BJ (cell line): ENCODE measurements around the gene SPATA2L. TPM values are rescaled to one million over a fixed set of nuclear protein-coding genes. Genes with fewer than 3 reads are reported as not detected.

ENCODE experiments used
- CTCF ChIA-PET: fragments of 350-600 bp; formaldehyde crosslinking; extraction: SDS; loops from one replicate; lab custom pipeline; 2021; ENCODE audit warnings: antibody characterized with exemption, inconsistent platforms; lab: Yijun Ruan, JAX
- POLR2A ChIA-PET: fragments of 300-600 bp; sonication (Branson Sonifier 250); formaldehyde crosslinking; extraction: SDS; loops from one replicate; lab custom pipeline; 2021; ENCODE audit warnings: antibody characterized with exemption; lab: Charles Lee
- DNase-seq: peaks from one replicate; pipeline ENCODE4 v3.0.0-alpha.2; 2011; ENCODE audit warnings: low read depth
- H3K27me3 ChIP-seq: 2 replicates; pipeline ENCODE4 v1.6.0; 2011; ENCODE audit warnings: low read length; ENCODE audit not compliant: control insufficient read depth, insufficient read depth
- H3K36me3 ChIP-seq: 2 replicates; pipeline ENCODE4 v1.5.1; 2011; ENCODE audit warnings: low read length; ENCODE audit not compliant: control insufficient read depth, insufficient read depth
- H3K4me3 ChIP-seq: 2 replicates; pipeline ENCODE4 v1.5.1; 2011; ENCODE audit warnings: low read depth, mild to moderate bottlenecking, control low read depth, low read length
- CTCF ChIP-seq: IDR thresholded peaks from 2 replicates; pipeline ENCODE4 v1.5.1; 2011; ENCODE audit warnings: low read depth, mild to moderate bottlenecking, control low read depth, inconsistent platforms, low read length, moderate library complexity; ENCODE audit not compliant: insufficient read depth
- polyA plus RNA-seq: library from polyadenylated mRNA; depleted of rRNA; stranded (reverse); fragments of >200 nt; gene quantifications from 2 replicates; pipeline ENCODE4 v1.2.3, GENCODE V29; 2011

SPATA2L gene
- polyA plus RNA-seq, 1 experiment: 5.3 TPM

DNA sequence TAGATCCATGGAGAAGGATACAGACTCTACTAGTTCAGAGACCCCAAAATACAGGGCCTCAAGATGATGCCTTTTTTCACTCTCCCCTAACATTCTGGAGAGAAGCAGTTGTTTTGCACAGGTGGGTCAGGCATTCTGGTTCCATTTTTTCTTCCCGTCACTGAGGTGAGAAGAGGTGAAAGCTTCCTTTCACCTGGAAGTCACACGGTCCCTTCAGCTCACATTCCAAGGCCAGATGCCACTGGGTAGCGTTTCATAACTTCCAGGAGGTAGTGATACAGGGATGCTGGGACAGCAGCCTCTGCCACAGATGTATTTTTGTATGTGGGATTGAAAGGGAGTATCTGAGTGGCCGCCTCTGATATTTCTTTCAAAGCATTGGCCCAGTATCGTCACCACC lies 13.1 kb downstream of the SPATA2L start:
- POLR2A ChIA-PET: no interaction called here
- H3K36me3 ChIP-seq: peaks cover 19% of the 10 kb centered on the region
- CTCF ChIA-PET: no interaction called here
- DNase-seq: no peak
- no peak for TF ChIP-seq CTCF
- H3K27me3 ChIP-seq: no peaks in the 10 kb centered on the region
- H3K4me3 ChIP-seq: no peak overlapping the region

- no peak for TF ChIP-seq CTCF
- H3K36me3 ChIP-seq: peaks cover 15% of the 10 kb centered on the region
- peak overlapping the region; percentile 94 for H3K4me3 ChIP-seq
- POLR2A ChIA-PET: interaction anchor here (0.6 kb wide), 1 partner anchor 125 kb away, joined by 3 read pairs; no protein-coding TSS in a partner anchor
- no peaks in the 10 kb centered on the region for H3K27me3 ChIP-seq
- peak; percentile 3 for DNase-seq
- CTCF ChIA-PET: interaction anchor here (1.4 kb wide), 1 partner anchor 19 kb away, joined by 4 read pairs; no protein-coding TSS in a partner anchor
Observed at GRCh38 chr16:89687092-89687940, 14.2 kb downstream of the SPATA2L start.

DNA sequence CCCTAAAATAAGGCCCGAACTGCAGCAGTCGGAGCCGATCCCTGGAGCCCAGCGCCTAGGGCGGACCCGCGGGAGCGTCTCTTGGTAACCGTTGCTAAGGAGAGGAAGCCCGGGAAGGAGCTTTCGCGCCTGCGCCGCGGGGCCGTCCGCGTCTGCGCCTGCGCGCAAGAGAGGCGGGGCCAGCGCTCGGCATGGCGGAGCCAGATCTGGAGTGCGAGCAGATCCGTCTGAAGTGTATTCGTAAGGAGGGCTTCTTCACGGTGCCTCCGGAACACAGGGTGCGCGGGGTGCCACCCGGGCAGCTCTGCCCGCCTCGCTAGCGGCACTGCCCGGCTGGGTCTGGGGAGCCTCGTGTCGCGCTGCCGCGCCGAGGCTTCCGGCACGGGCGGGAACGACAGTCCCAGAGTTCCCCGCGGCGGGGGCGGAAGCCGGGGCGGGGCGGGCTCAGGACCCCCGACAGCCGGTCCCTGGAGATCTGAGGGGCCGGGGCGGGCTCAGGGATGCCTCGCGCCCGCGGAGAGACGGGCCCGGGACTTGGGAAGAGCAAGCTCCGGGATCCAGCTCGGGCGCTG lies 14.9 kb downstream of the SPATA2L start, which contains the start of gene CDK10:
CDK10 (plus strand) TSS at position 170 of the 572 bp plus-strand sequence; CDS start at position 192, 22 bp downstream.
- Histone ChIP-seq H3K36me3 (peaks cover 9% of the 10 kb centered on the region), H3K4me3 (peak within 1 kb of the TSS; percentile 94), H3K27me3 (no peaks in the 10 kb centered on the region)
- TF ChIP-seq CTCF: no peak
- ChIA-PET POLR2A (interaction anchor here (0.6 kb wide), 2 partner anchors 124 to 236 kb away, joined by 3 to 9 read pairs; no protein-coding TSS in a partner anchor), CTCF (interaction anchor here (0.7 to 1.4 kb wide), 2 partner anchors 13 to 20 kb away, joined by 4 to 8 read pairs; no protein-coding TSS in a partner anchor)
- DNase-seq: peak; percentile 25

DNA sequence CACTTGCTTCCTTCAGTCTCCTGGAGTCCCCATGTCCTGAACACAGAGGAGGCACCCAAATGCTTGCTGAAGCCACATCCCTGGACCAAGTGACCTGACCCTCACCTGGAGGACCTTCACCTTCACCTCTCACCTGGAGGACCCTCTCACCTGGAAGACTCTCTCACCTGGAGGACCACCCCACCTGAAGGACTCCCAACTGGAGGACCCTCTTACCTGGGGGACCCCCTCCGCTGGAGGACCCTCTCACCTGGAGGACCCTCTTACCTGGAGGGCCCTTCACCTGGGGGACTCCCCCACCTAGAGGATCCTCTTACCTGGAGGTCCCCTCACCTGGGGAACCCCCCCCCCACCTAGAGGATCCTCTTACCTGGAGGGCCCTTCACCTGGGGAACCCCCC lies 15.6 kb downstream of the SPATA2L start:
- ChIA-PET POLR2A (interaction anchor here (0.6 kb wide), 1 partner anchor 237 kb away, joined by 9 read pairs; no protein-coding TSS in a partner anchor), CTCF (interaction anchor here (0.7 to 1.4 kb wide), 2 partner anchors 14 to 20 kb away, joined by 4 to 8 read pairs; no protein-coding TSS in a partner anchor)
- no peak for TF ChIP-seq CTCF
- peaks cover 3% of the 10 kb centered on the region for H3K36me3 ChIP-seq
- no peaks in the 10 kb centered on the region for H3K27me3 ChIP-seq
- no peak overlapping the region; the same call in 1 of the 2 replicates for H3K4me3 ChIP-seq
- DNase-seq: no peak

GRCh38 chr16:89678258-89678657 lies 23.2 kb downstream of the SPATA2L start:
- TF ChIP-seq CTCF: no peak
- POLR2A ChIA-PET: no interaction called here
- CTCF ChIA-PET: interaction anchor here (0.6 kb wide), 1 partner anchor 37 kb away, joined by 4 read pairs; no protein-coding TSS in a partner anchor
- H3K36me3 ChIP-seq: no peaks in the 10 kb centered on the region
- no peaks in the 10 kb centered on the region for H3K27me3 ChIP-seq
- no peak overlapping the region for H3K4me3 ChIP-seq
- DNase-seq: no peak
